H1 (cell line): ENCODE measurements around the gene ACSL3. TPM values are rescaled to one million over a fixed set of nuclear protein-coding genes. Genes with fewer than 3 reads are reported as not detected.

Source experiments
- CTCF ChIA-PET: fragments of 300-600 bp; sonication (Branson Sonifier 250); formaldehyde crosslinking; loops from one replicate; lab custom pipeline; 2021; ENCODE audit not compliant: partially characterized antibody; lab: Charles Lee
- POLR2A ChIA-PET: fragments of 300-600 bp; sonication (Branson Sonifier 250); formaldehyde crosslinking; loops from one replicate; lab custom pipeline; 2021; ENCODE audit warnings: inconsistent platforms; ENCODE audit not compliant: partially characterized antibody; lab: Charles Lee
- DNase-seq, 2 experiments: peaks; one replicate each; pipeline versions ENCODE4 v3.0.0 to v3.0.0-alpha.2; 2010 to 2022; ENCODE audit warnings: low spot score in 2 of 2, low read depth in 1 of 2, mixed read lengths in 1 of 2
- FAIRE-seq: peaks from 2 replicates; lab custom pipeline; 2011; peaks lifted over from hg19 to GRCh38; lab: Jason Lieb, UNC
- H2AFZ ChIP-seq: 2 replicates; pipeline ENCODE4 v1.8.1; 2012; ENCODE audit warnings: low read length, inconsistent platforms
- H2AK5ac ChIP-seq: 2 replicates; pipeline ENCODE4 v1.6.1; 2013; ENCODE audit warnings: low read depth, low read length
- H2BK120ac ChIP-seq: replicated peaks from 2 replicates; pipeline ENCODE3; 2013; ENCODE audit warnings: low read depth, low read length, inconsistent platforms
- H2BK12ac ChIP-seq: 2 replicates; pipeline ENCODE4 v1.6.1; 2013; ENCODE audit warnings: low read depth, low read length
- H2BK15ac ChIP-seq: 2 replicates; pipeline ENCODE4 v1.6.1; 2013; ENCODE audit warnings: low read length
- H2BK20ac ChIP-seq: 2 replicates; pipeline ENCODE4 v1.6.1; 2013; ENCODE audit warnings: low read length
- H2BK5ac ChIP-seq: 2 replicates; pipeline ENCODE4 v1.6.1; 2013; ENCODE audit warnings: low read depth, low read length
- H3K14ac ChIP-seq: 2 replicates; pipeline ENCODE4 v1.6.1; 2013; ENCODE audit warnings: inconsistent platforms; ENCODE audit not compliant: insufficient read length
- H3K18ac ChIP-seq: 2 replicates; pipeline ENCODE4 v1.6.1; 2013; ENCODE audit warnings: low read length; ENCODE audit errors: extremely low read depth
- H3K23ac ChIP-seq: 2 replicates; pipeline ENCODE4 v1.6.1; 2013; ENCODE audit warnings: inconsistent platforms; ENCODE audit not compliant: insufficient read length
- H3K23me2 ChIP-seq: 2 replicates; pipeline ENCODE4 v1.6.1; 2013; ENCODE audit warnings: low read depth, low read length
- H3K27ac ChIP-seq: 2 replicates; pipeline ENCODE4 v1.6.1; 2011; ENCODE audit warnings: low read depth, low read length, inconsistent platforms
- H3K27me3 ChIP-seq, 4 experiments: replicated peaks in 1 of 4; 1 replicate in 1 of 4; 2 replicates in 3 of 4; pipeline versions ENCODE4 v1.6.1 to v1.8.1; 2011 to 2013; ENCODE audit warnings: low read length in 3 of 4, mild to moderate bottlenecking in 3 of 4, inconsistent platforms in 2 of 4, mixed read lengths in 2 of 4, moderate library complexity in 1 of 4; ENCODE audit not compliant: control insufficient read depth in 3 of 4, insufficient read depth in 3 of 4; ENCODE audit errors: extremely low read depth in 1 of 4
- H3K36me3 ChIP-seq, 4 experiments: 2 replicates each; pipeline versions ENCODE4 v1.6.1 to v1.8.1; 2011 to 2013; ENCODE audit warnings: mild to moderate bottlenecking in 4 of 4, low read length in 3 of 4, moderate library complexity in 2 of 4, control low read depth in 1 of 4, inconsistent platforms in 1 of 4; ENCODE audit not compliant: insufficient read depth in 4 of 4, control insufficient read depth in 2 of 4
- H3K4ac ChIP-seq: replicated peaks from 2 replicates; pipeline ENCODE3; 2013; ENCODE audit warnings: low read length, low read depth, mixed read lengths, inconsistent platforms; ENCODE audit not compliant: insufficient read length
- H3K4me1 ChIP-seq, 4 experiments: replicated peaks in 1 of 4; 1 replicate in 1 of 4; 2 replicates in 3 of 4; pipeline versions ENCODE4 v1.6.1 to v1.8.1; 2011 to 2013; ENCODE audit warnings: low read length in 3 of 4, inconsistent platforms in 2 of 4, mixed read lengths in 1 of 4; ENCODE audit not compliant: insufficient read depth in 4 of 4, control insufficient read depth in 3 of 4
- H3K4me2 ChIP-seq, 2 experiments: 2 replicates each; pipeline versions ENCODE4 v1.6.1 to v1.8.1; 2011 to 2013; ENCODE audit warnings: low read depth in 2 of 2, low read length in 2 of 2, control low read depth in 1 of 2, inconsistent platforms in 1 of 2, mild to moderate bottlenecking in 1 of 2; ENCODE audit not compliant: insufficient read depth in 1 of 2
- H3K4me3 ChIP-seq, 4 experiments: fragments of 200-600, 300-600 bp in 1 of 4; sonication (generic), shearing (Covaris generic), sonication (Bioruptor Twin) in 1 of 4; 2 replicates each; pipeline versions ENCODE4 v1.5.1 to v1.8.1; 2011 to 2016; ENCODE audit warnings: low read length in 4 of 4, low read depth in 3 of 4, control low read depth in 2 of 4, inconsistent platforms in 2 of 4, mild to moderate bottlenecking in 2 of 4, mixed read lengths in 1 of 4, moderate library complexity in 1 of 4; ENCODE audit not compliant: insufficient read depth in 2 of 4; ENCODE audit errors: extremely low read depth in 1 of 4
- H3K56ac ChIP-seq: replicated peaks from 2 replicates; pipeline ENCODE3; 2013; ENCODE audit warnings: low read depth, mild to moderate bottlenecking, mixed read lengths, low read length, inconsistent platforms; ENCODE audit not compliant: insufficient read length
- H3K79me1 ChIP-seq: 2 replicates; pipeline ENCODE4 v1.6.1; 2013; ENCODE audit warnings: low read depth, low read length, control low read depth
- H3K79me2 ChIP-seq, 2 experiments: 2 replicates each; pipeline versions ENCODE4 v1.6.1 to v1.8.1; 2012 to 2013; ENCODE audit warnings: low read length in 2 of 2, mild to moderate bottlenecking in 2 of 2, inconsistent platforms in 1 of 2; ENCODE audit not compliant: insufficient read depth in 2 of 2, control insufficient read depth in 1 of 2
- H3K9ac ChIP-seq, 4 experiments: replicated peaks in 1 of 4; 1 replicate in 1 of 4; 2 replicates in 3 of 4; pipeline versions ENCODE4 v1.6.1 to v1.8.1; 2011 to 2013; ENCODE audit warnings: low read depth in 3 of 4, low read length in 3 of 4, control low read depth in 2 of 4, mild to moderate bottlenecking in 2 of 4, moderate library complexity in 2 of 4, inconsistent platforms in 1 of 4; ENCODE audit errors: extremely low read depth in 1 of 4
- H3K9me3 ChIP-seq, 2 experiments: 2 replicates each; pipeline versions ENCODE4 v1.6.1 to v1.8.1; 2012 to 2013; ENCODE audit warnings: mild to moderate bottlenecking in 2 of 2, moderate library complexity in 2 of 2, control low read depth in 1 of 2, inconsistent platforms in 1 of 2, low read depth in 1 of 2, low read length in 1 of 2, mixed read lengths in 1 of 2; ENCODE audit not compliant: insufficient read depth in 2 of 2
- H4K20me1 ChIP-seq, 2 experiments: replicated peaks in 1 of 2; 2 replicates each; pipeline versions ENCODE3 to v1.8.1; 2011 to 2013; ENCODE audit warnings: inconsistent platforms in 2 of 2, low read length in 2 of 2, mild to moderate bottlenecking in 1 of 2; ENCODE audit not compliant: insufficient read depth in 2 of 2, control insufficient read depth in 1 of 2
- H4K5ac ChIP-seq: 2 replicates; pipeline ENCODE4 v1.6.1; 2013; ENCODE audit warnings: low read length, low read depth, mixed read lengths, inconsistent platforms; ENCODE audit not compliant: insufficient read length
- H4K8ac ChIP-seq: 2 replicates; pipeline ENCODE4 v1.8.0; 2013; ENCODE audit warnings: mild to moderate bottlenecking, moderate library complexity, low read length, inconsistent platforms; ENCODE audit not compliant: insufficient read depth; ENCODE audit errors: extremely low read depth
- H4K91ac ChIP-seq: replicated peaks from 2 replicates; pipeline ENCODE3; 2013; ENCODE audit warnings: low read length, mixed read lengths, inconsistent platforms; ENCODE audit not compliant: insufficient read length
- CHD2 ChIP-seq: IDR thresholded peaks from 2 replicates; pipeline ENCODE4 v1.6.1; 2012; ENCODE audit warnings: low read length, improper control_type of control experiment
- CTCF ChIP-seq, 3 experiments: IDR thresholded peaks; 1 replicate in 2 of 3; 2 replicates in 1 of 3; pipeline versions ENCODE4 v1.5.1 to v1.6.1; 2011; ENCODE audit warnings: low read length in 3 of 3, mild to moderate bottlenecking in 3 of 3, inconsistent platforms in 2 of 3, low read depth in 1 of 3, moderate library complexity in 1 of 3; ENCODE audit not compliant: insufficient read depth in 1 of 3; ENCODE audit errors: control extremely low read depth in 1 of 3
- E2F6 ChIP-seq: IDR thresholded peaks from 2 replicates; pipeline ENCODE4 v1.6.1; 2012; ENCODE audit warnings: inconsistent platforms
- EP300 ChIP-seq, 2 experiments: IDR thresholded peaks; 1 replicate in 1 of 2; 2 replicates in 1 of 2; pipeline ENCODE4 v1.6.1; 2011 to 2012; ENCODE audit warnings: low read depth in 2 of 2, low read length in 2 of 2, mild to moderate bottlenecking in 2 of 2, borderline replicate concordance in 1 of 2, inconsistent platforms in 1 of 2, moderate library complexity in 1 of 2
- FOSL1 ChIP-seq: IDR thresholded peaks from 2 replicates; pipeline ENCODE4 v1.6.1; 2011; ENCODE audit warnings: mild to moderate bottlenecking, low read depth, low read length, moderate library complexity; ENCODE audit not compliant: insufficient read depth
- POU5F1 ChIP-seq: IDR thresholded peaks from 2 replicates; pipeline ENCODE4 v1.6.1; 2011; ENCODE audit warnings: low read depth, mild to moderate bottlenecking, low read length, moderate library complexity
- SIRT6 ChIP-seq: IDR thresholded peaks from one replicate; pipeline ENCODE4 v1.7.1; 2012; ENCODE audit warnings: low read length, inconsistent platforms
- SIX5 ChIP-seq: IDR thresholded peaks from 2 replicates; pipeline ENCODE4 v1.6.1; 2011; ENCODE audit warnings: mild to moderate bottlenecking, low read depth, low read length
- TBP ChIP-seq: IDR thresholded peaks from 2 replicates; pipeline ENCODE4 v1.6.1; 2011; ENCODE audit warnings: low read depth, low read length, improper control_type of control experiment
- TCF12 ChIP-seq: IDR thresholded peaks from 2 replicates; pipeline ENCODE4 v1.6.1; 2011; ENCODE audit warnings: low read depth, mild to moderate bottlenecking, low read length
- WGBS, 2 experiments: shearing (Covaris generic) in 1 of 2; methylation state at CpG; one replicate each; pipeline versions ENCODE4 v1.1.6 to v1.1.7; 2013 to 2015; ENCODE audit warnings: low lambda C conversion rate in 2 of 2, mixed read lengths in 2 of 2, inconsistent platforms in 1 of 2, low coverage in 1 of 2, missing lambda C conversion rate in 1 of 2; ENCODE audit not compliant: insufficient replicate concordance in 2 of 2, insufficient coverage in 1 of 2, insufficient read length in 1 of 2; ENCODE audit errors: extremely low coverage in 1 of 2, missing lambda C conversion rate in 1 of 2; 5-methylcytosine and 5-hydroxymethylcytosine counted together
- polyA plus RNA-seq, 7 experiments: library from polyadenylated mRNA; depleted of rRNA in 3 of 7; stranded (reverse) in 5 of 7; unstranded in 2 of 7; fragments of >200 nt in 5 of 7; fragments of 200-250 nt in 2 of 7; gene quantifications; 1 replicate in 5 of 7; 2 replicates in 1 of 7; 4 replicates in 1 of 7; pipeline versions ENCODE4 v1.2.1 to v1.2.3, GENCODE V29; 2011 to 2013; ENCODE audit warnings: missing spikeins in 2 of 7, mixed read lengths in 2 of 7
- total RNA-seq: library from RNA; stranded (reverse); fragmentation: NEBNext Ultra II Directional; extraction: Animal tissue kit (Norgen Biotek cat#: 25700); gene quantifications from 2 replicates; pipeline ENCODE4 v1.2.1, GENCODE V29; 2021

Gene ACSL3
- total and polyA plus RNA-seq, 2 of the 8 experiments (the other 6 are each of a cell fraction or from before 2014, with no cell fraction given), result 37.5 to 98.1 TPM

GRCh38 chr2:222892321-222892720 is 31.5 kb downstream of the ACSL3 start:
- no peak overlapping the region for H2BK5ac ChIP-seq
- H3K23me2 ChIP-seq, result no peaks in the 10 kb centered on the region
- no peak overlapping the region for H2BK15ac ChIP-seq
- H3K4me1 ChIP-seq, result peaks cover 0 to 10% (median 3%) of the 10 kb centered on the region in 4 experiments; a peak in 3 of 7 replicates
- H3K27ac ChIP-seq, result no peak overlapping the region
- H2BK20ac ChIP-seq, result no peak overlapping the region
- H3K14ac ChIP-seq, result no peak overlapping the region
- H2BK120ac ChIP-seq, result no peak overlapping the region
- no peak overlapping the region for H3K9ac ChIP-seq
- peaks cover 4 to 80% of the 10 kb centered on the region in 2 experiments; a peak in 3 of 4 replicates for H3K79me2 ChIP-seq
- H4K20me1 ChIP-seq, result peaks cover 2 to 8% of the 10 kb centered on the region in 2 experiments
- H3K36me3 ChIP-seq, result 0 out of 8 replicates have a peak, but pooled peaks cover 0 to 3% (median 0%) of the 10 kb centered on the region in 4 experiments
- WGBS, 2 experiments, result 94% methylated on average over 2 of the region's 2 CpGs; no CpG with 5 or more reads in 1 of the 2 experiments
- no peak overlapping the region for H3K4me3 ChIP-seq
- ChIA-PET POLR2A (interaction anchor here (0.6 to 1.0 kb wide), 2 partner anchors 10 to 50 kb away, joined by 3 to 4 read pairs; no protein-coding TSS in a partner anchor), CTCF (interaction anchor here (1.0 to 1.1 kb wide), 3 partner anchors 11 to 26 kb away, joined by 3 to 4 read pairs (median 3); no protein-coding TSS in a partner anchor)
- DNase-seq, result no peak
- H4K5ac ChIP-seq, result no peak overlapping the region
- no peak overlapping the region for H4K91ac ChIP-seq
- H3K56ac ChIP-seq, result no peak overlapping the region
- no peak overlapping the region for H3K4ac ChIP-seq
- H2AFZ ChIP-seq, result no peak overlapping the region
- H2BK12ac ChIP-seq, result no peak overlapping the region
- no peak overlapping the region for H3K4me2 ChIP-seq
- FAIRE-seq, result no peak
- no peak overlapping the region for H4K8ac ChIP-seq
- no peak overlapping the region for H3K23ac ChIP-seq
- no peaks in the 10 kb centered on the region for H3K9me3 ChIP-seq
- no peak overlapping the region for H2AK5ac ChIP-seq
- no peaks in the 10 kb centered on the region for H3K79me1 ChIP-seq
- H3K27me3 ChIP-seq, result no peaks in the 10 kb centered on the region
- no peak overlapping the region for H3K18ac ChIP-seq
- TF ChIP-seq TCF12, result no peak
- TF ChIP-seq CHD2, result no peak
- no peak for TF ChIP-seq SIX5
- TF ChIP-seq TBP, result no peak
- no peak for TF ChIP-seq E2F6
- no peak for TF ChIP-seq CTCF (IDR thresholded peaks at IDR 0.05; ENCODE audit: control extremely low read depth in 1 of 3, insufficient read depth in 1 of 3, low read depth in 1 of 3, low read length in 3 of 3)
- no peak for TF ChIP-seq POU5F1
- TF ChIP-seq EP300 (IDR thresholded peaks at IDR 0.05; ENCODE audit: borderline replicate concordance in 1 of 2, low read depth in 2 of 2, low read length in 2 of 2), result no peak
- TF ChIP-seq FOSL1, result no peak
- no peak for TF ChIP-seq SIRT6
